GM19452 (cell line): Measurements from ENCODE around the gene WNK3.
"Not testable (repeated sequence)": the region's sequence is repeated elsewhere in the genome, so short reads cannot be mapped to it uniquely, and the experiment has no call there.

ENCODE experiments used
- ATAC-seq: cut with Tn5 transposase; IDR thresholded peaks from one replicate; pipeline ENCODE4 v1.9.1; 2021; ENCODE audit not compliant: unreplicated experiment

WNK3 gene

GRCh38 chrX:54357414-54358377, at the start of gene WNK3:
Gene WNK3, minus strand, starts transcription at chrX:54358046.
- ATAC-seq, result no peak

GRCh38 chrX:54407266-54407665, 49.4 kb upstream of the WNK3 start:
- no peak for ATAC-seq

- no peak for ATAC-seq
These were observed 39.3 kb upstream of the WNK3 start for GRCh38 chrX:54397113-54397512.

- no peak for ATAC-seq
These were observed 28.5 kb upstream of the WNK3 start for GRCh38 chrX:54386314-54386713.

GRCh38 chrX:54384661-54385060, 26.8 kb upstream of the WNK3 start:
- ATAC-seq, result not testable (repeated sequence)

- ATAC-seq, result no peak
These were observed 1.6 kb upstream of the WNK3 start for GRCh38 chrX:54359408-54359807.

GRCh38 chrX:54358424-54359211, 772 bp upstream of the WNK3 start:
- no peak for ATAC-seq

- no peak for ATAC-seq
These were observed 5.2 kb downstream of the WNK3 start for GRCh38 chrX:54352677-54353076.

- ATAC-seq, result not testable (repeated sequence)
These were observed 20.5 kb downstream of the WNK3 start for GRCh38 chrX:54337383-54337782.

GRCh38 chrX:54325077-54325476, 32.8 kb downstream of the WNK3 start:
- ATAC-seq, result no peak

- ATAC-seq, result no peak
These were observed 37.8 kb downstream of the WNK3 start for GRCh38 chrX:54320067-54320466.

GRCh38 chrX:54306379-54306778, 51.5 kb downstream of the WNK3 start:
- no peak for ATAC-seq

GRCh38 chrX:54301516-54301915, 56.3 kb downstream of the WNK3 start:
- no peak for ATAC-seq

GRCh38 chrX:54294306-54294705, 63.5 kb downstream of the WNK3 start:
- ATAC-seq, result no peak

- ATAC-seq, result no peak
These were observed 65.1 kb downstream of the WNK3 start for GRCh38 chrX:54292755-54293154.

GRCh38 chrX:54291758-54292157, 66.1 kb downstream of the WNK3 start:
- no peak for ATAC-seq

- ATAC-seq, result no peak
These were observed 68.9 kb downstream of the WNK3 start for GRCh38 chrX:54288968-54289367.

- no peak for ATAC-seq
These were observed 69.6 kb downstream of the WNK3 start for GRCh38 chrX:54288277-54288676.

- ATAC-seq, result no peak
These were observed 76.2 kb downstream of the WNK3 start for GRCh38 chrX:54281676-54282075.

GRCh38 chrX:54280466-54280865, 77.4 kb downstream of the WNK3 start:
- no peak for ATAC-seq

- no peak for ATAC-seq
These were observed 86.2 kb downstream of the WNK3 start for GRCh38 chrX:54271664-54272063.

GRCh38 chrX:54248309-54248708, 109.5 kb downstream of the WNK3 start:
- ATAC-seq, result no peak
